ENCODE data around the gene HDLBP.
A peak's percentile ranks its signal among the peaks of the same experiment; 100 is the strongest.

Gene HDLBP

GRCh38 chr2:241179899-241180298 is 135.6 kb downstream of the HDLBP start:
- peak in 5 of 58 donors; percentile 11 to 25 (median 14) for DNase-seq

DNA sequence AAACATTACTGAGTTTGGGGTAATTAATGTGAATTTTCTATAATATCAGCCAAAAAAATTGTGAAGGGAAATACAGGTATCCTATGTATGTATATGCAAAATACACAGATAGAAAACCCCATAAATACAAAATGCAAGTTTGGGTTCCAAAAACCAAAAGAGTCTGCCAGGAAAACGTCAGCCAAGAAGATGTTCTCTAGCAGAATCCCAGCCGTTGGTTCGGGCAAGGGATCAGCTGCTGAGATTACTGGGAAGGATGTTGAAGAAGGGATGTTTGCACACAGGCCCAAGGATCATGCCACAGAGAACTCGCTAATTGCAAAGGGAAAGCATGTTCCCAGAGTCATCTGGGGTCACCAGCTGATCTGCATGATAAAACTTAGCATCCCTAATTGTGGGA is 136.5 kb downstream of the HDLBP start:
- no peak for DNase-seq

- DNase-seq, result no peak
These were observed 137.7 kb downstream of the HDLBP start for GRCh38 chr2:241177526-241178334.

All from anterior cingulate cortex (tissue), 58 donors.